ENCODE measurements around the gene ITPR1. TPM values are rescaled to one million over a fixed set of nuclear protein-coding genes. Genes with fewer than 3 reads are reported as not detected.

ITPR1 gene
- total RNA-seq, 1 donor from 2014 or later: 91.7 TPM

GRCh38 chr3:4774531-4774930 is 281.4 kb downstream of the ITPR1 start:
- no peak overlapping the region for H3K27ac ChIP-seq
- intact Hi-C loops (cut with DNase I): no loop called here
- DNase-seq: no peak
- H3K36me3 ChIP-seq: peaks cover 10% of the 10 kb centered on the region
- no peak overlapping the region for H3K4me3 ChIP-seq
- H3K27me3 ChIP-seq: no peaks in the 10 kb centered on the region
- peaks cover 26% of the 10 kb centered on the region for H3K4me1 ChIP-seq
- ATAC-seq: no peak
- TF ChIP-seq, protein P1, sequence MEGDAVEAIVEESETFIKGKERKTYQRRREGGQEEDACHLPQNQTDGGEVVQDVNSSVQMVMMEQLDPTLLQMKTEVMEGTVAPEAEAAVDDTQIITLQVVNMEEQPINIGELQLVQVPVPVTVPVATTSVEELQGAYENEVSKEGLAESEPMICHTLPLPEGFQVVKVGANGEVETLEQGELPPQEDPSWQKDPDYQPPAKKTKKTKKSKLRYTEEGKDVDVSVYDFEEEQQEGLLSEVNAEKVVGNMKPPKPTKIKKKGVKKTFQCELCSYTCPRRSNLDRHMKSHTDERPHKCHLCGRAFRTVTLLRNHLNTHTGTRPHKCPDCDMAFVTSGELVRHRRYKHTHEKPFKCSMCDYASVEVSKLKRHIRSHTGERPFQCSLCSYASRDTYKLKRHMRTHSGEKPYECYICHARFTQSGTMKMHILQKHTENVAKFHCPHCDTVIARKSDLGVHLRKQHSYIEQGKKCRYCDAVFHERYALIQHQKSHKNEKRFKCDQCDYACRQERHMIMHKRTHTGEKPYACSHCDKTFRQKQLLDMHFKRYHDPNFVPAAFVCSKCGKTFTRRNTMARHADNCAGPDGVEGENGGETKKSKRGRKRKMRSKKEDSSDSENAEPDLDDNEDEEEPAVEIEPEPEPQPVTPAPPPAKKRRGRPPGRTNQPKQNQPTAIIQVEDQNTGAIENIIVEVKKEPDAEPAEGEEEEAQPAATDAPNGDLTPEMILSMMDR (IDR thresholded peaks at IDR 0.05): no peak
- H3K9me3 ChIP-seq: no peaks in the 10 kb centered on the region

DNA sequence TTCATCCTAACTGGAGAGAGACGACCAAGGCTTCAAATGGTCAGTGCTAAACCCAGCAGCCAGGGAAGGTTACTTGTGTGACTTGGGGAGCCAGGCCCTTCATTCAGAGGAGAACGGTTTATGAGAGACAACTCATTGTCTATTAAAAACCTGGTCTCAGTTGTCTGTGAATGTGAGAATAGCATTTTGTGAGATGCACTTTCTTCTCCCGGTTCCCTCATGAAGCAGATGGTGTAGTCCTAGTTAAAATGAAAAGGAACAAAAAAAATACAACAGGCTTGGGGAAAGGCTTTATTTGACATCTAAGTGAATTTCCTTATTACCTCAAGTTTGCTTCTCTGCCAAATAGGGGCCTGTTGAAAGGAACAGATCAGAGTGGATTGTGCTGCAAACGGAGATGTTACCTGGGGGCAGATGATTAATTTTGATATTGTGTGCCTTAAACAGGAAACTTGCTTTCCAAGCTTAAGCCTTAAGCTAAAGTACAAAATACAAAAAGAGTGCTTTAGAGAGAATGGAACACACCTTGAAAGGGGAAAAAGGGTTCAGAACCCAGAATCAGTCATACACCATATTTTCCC is 283.3 kb downstream of the ITPR1 start:
- intact Hi-C loops (cut with DNase I): no loop called here
- DNase-seq (no peak), ATAC-seq (no peak)
- Histone ChIP-seq H3K9me3 (no peaks in the 10 kb centered on the region), H3K36me3 (peaks cover 13% of the 10 kb centered on the region), H3K4me3 (no peak overlapping the region), H3K27me3 (no peaks in the 10 kb centered on the region), H3K27ac (no peak overlapping the region), H3K4me1 (peaks cover 25% of the 10 kb centered on the region)
- TF ChIP-seq, protein P1 (IDR thresholded peaks at IDR 0.05): no peak

DNA sequence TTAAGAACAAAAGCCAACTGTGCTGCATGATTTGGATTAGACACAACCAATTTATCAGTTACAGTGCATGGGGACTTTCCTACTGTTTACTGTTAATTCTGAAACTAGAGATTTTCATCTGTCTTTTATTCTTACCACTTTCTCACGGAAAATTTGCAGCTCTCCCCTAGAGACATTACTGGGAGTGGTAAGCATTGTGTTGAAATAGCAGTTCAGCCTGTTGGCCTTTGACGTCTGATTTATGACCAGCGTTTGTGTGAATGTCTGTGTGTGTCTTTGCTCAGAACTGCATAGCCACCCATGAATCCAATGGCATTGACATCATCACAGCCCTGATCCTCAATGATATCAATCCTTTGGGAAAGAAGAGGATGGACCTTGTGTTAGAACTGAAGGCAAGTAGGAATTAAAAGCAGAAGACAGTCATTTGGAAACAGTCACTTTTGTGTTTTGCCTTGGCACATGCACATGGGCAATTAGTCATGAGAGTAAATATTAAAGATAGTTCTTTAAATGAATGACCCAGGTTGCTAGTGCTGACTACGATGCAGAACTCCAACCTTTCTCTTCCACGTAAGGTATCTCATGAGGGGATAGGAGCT is 283.9 kb downstream of the ITPR1 start:
- no peaks in the 10 kb centered on the region for H3K27me3 ChIP-seq
- no peak overlapping the region for H3K4me3 ChIP-seq
- TF ChIP-seq, protein P1 (IDR thresholded peaks at IDR 0.05): no peak
- H3K9me3 ChIP-seq: no peaks in the 10 kb centered on the region
- no peak overlapping the region for H3K27ac ChIP-seq
- intact Hi-C loops (cut with DNase I): no loop called here
- H3K36me3 ChIP-seq: peaks cover 13% of the 10 kb centered on the region
- DNase-seq: no peak
- peaks cover 19% of the 10 kb centered on the region for H3K4me1 ChIP-seq
- no peak for ATAC-seq

- Histone ChIP-seq H3K36me3 (peaks cover 23% of the 10 kb centered on the region), H3K4me3 (no peak overlapping the region), H3K27me3 (no peaks in the 10 kb centered on the region), H3K27ac (no peak overlapping the region), H3K9me3 (no peaks in the 10 kb centered on the region), H3K4me1 (peaks cover 9% of the 10 kb centered on the region)
- TF ChIP-seq, protein P1 (IDR thresholded peaks at IDR 0.05): no peak
- no peak for DNase-seq
- ATAC-seq: no peak
- intact Hi-C loops (cut with DNase I): no loop called here
These were observed 285.0 kb downstream of the ITPR1 start for GRCh38 chr3:4778119-4778518.

GRCh38 chr3:4778740-4779139 is 285.6 kb downstream of the ITPR1 start:
- Histone ChIP-seq H3K27me3 (no peaks in the 10 kb centered on the region), H3K4me3 (no peak overlapping the region), H3K36me3 (peaks cover 29% of the 10 kb centered on the region), H3K9me3 (no peaks in the 10 kb centered on the region), H3K27ac (no peak overlapping the region), H3K4me1 (peaks cover 8% of the 10 kb centered on the region)
- DNase-seq (no peak), ATAC-seq (no peak)
- TF ChIP-seq, protein P1 (IDR thresholded peaks at IDR 0.05): no peak
- intact Hi-C loops (cut with DNase I): no loop called here
